A673 (cell line): ENCODE measurements around the gene CCDC102A.

Experiments used
- CTCF ChIP-seq: fragments of 300-800, 200-600 bp; sonication (generic); conservative IDR thresholded peaks from 2 replicates; pipeline ENCODE4 v1.5.1; 2017; ENCODE audit warnings: low read depth, mild to moderate bottlenecking, antibody characterized with exemption, low read length, moderate library complexity, mixed read lengths
- EZH2 ChIP-seq: fragments of 200-600 bp; sonication (generic); IDR thresholded peaks from 2 replicates; pipeline ENCODE4 v1.6.1; 2017; ENCODE audit warnings: borderline replicate concordance, low read depth, mild to moderate bottlenecking, mixed read lengths, antibody characterized with exemption, low read length; ENCODE audit not compliant: poor library complexity, severe bottlenecking

GRCh38 chr16:57539072-57539796 is 2.9 kb upstream of the CCDC102A start:
- TF ChIP-seq CTCF (no peak), EZH2 (no peak)
